Lung microvascular endothelial cell (primary cell): Measurements from ENCODE around the gene PSEN1. TPM values are rescaled to one million over a fixed set of nuclear protein-coding genes. Genes with fewer than 3 reads are reported as not detected.

Source experiments
- DNase-seq, 2 donors: peaks; one replicate each; pipeline versions ENCODE4 v3.0.0 to v3.0.0-alpha.2; 2010; ENCODE audit warnings: low read depth in 2 of 2
- total RNA-seq: library from RNA; depleted of rRNA; stranded (reverse); fragments of >200 nt; gene quantifications from 2 replicates; pipeline ENCODE4 v1.2.1, GENCODE V29; 2014

PSEN1 gene
- total RNA-seq, 1 donor from 2014 or later = 38.5 TPM

GRCh38 chr14:73239393-73240241 is 103.3 kb downstream of the PSEN1 start:
- DNase-seq = peak; percentile 55 to 77

- DNase-seq = no peak
Measured at GRCh38 chr14:73240816-73241480, 104.6 kb downstream of the PSEN1 start.

- no peak for DNase-seq
Measured at GRCh38 chr14:73241481-73242165, 105.3 kb downstream of the PSEN1 start.

GRCh38 chr14:73242357-73242901 is 106.1 kb downstream of the PSEN1 start:
- DNase-seq = no peak

GRCh38 chr14:73243341-73243740 is 107.0 kb downstream of the PSEN1 start:
- no peak for DNase-seq

- no peak for DNase-seq
Measured at GRCh38 chr14:73243748-73244147, 107.4 kb downstream of the PSEN1 start.

- no peak for DNase-seq
Measured at GRCh38 chr14:73244541-73245290, 108.4 kb downstream of the PSEN1 start.

GRCh38 chr14:73245480-73246325 is 109.4 kb downstream of the PSEN1 start:
- peak; percentile 52 to 62 for DNase-seq

- DNase-seq = no peak
Measured at GRCh38 chr14:73246387-73247150, 110.3 kb downstream of the PSEN1 start.

- DNase-seq = peak in 1 of 2 donors; percentile 26
Measured at GRCh38 chr14:73248108-73248868, 112.0 kb downstream of the PSEN1 start.

GRCh38 chr14:73249108-73249507 is 112.8 kb downstream of the PSEN1 start:
- DNase-seq = no peak

- no peak for DNase-seq
Measured at GRCh38 chr14:73249564-73250316, 113.4 kb downstream of the PSEN1 start.

- DNase-seq = no peak
Measured at GRCh38 chr14:73250317-73250713, 114.0 kb downstream of the PSEN1 start.

- no peak for DNase-seq
Measured at GRCh38 chr14:73250781-73251500, 114.6 kb downstream of the PSEN1 start.

- no peak for DNase-seq
Measured at GRCh38 chr14:73251516-73252215, 115.4 kb downstream of the PSEN1 start.

- no peak for DNase-seq
Measured at GRCh38 chr14:73252491-73253322, 116.4 kb downstream of the PSEN1 start.
